ENCODE measurements around the gene CIDEB. TPM values are rescaled to one million over a fixed set of nuclear protein-coding genes. Genes with fewer than 3 reads are reported as not detected.

The CIDEB gene
- polyA plus RNA-seq, 1 donor, result 105 TPM

- WGBS (ENCODE audit: insufficient coverage, low lambda C conversion rate), result no CpG with 5 or more reads among the region's 16 CpGs
Measured at GRCh38 chr14:24300326-24300980, 7.3 kb downstream of the CIDEB start.

GRCh38 chr14:24299255-24300191 is 8.3 kb downstream of the CIDEB start, which contains the start of the genes DHRS1 and NOP9:
Gene DHRS1 (minus strand): TSS chr14:24299780. CDS start chr14:24299106, 674 bp downstream.
Gene NOP9 (plus strand): TSS chr14:24299850. CDS start chr14:24299955, 105 bp downstream.
- Histone ChIP-seq H3K4me3 (ENCODE audit: low read length) (peak within 1 kb of the TSS; percentile 68), H3K36me3 (ENCODE audit: control insufficient read depth, insufficient read depth, low read length) (peaks cover 46% of the 10 kb centered on the region), H3K27me3 (ENCODE audit: control insufficient read depth, insufficient read depth, low read length) (no peaks in the 10 kb centered on the region), H3K4me1 (ENCODE audit: control insufficient read depth, insufficient read depth, low read length) (peaks cover 25% of the 10 kb centered on the region), H3K9me3 (ENCODE audit: control insufficient read depth, low read depth, low read length) (no peaks in the 10 kb centered on the region), H3K27ac (ENCODE audit: low read length) (peak within 1 kb of the TSS; percentile 90)
- DNase-seq, result peak; percentile 93 to 97
- WGBS (ENCODE audit: insufficient coverage, low lambda C conversion rate), result no CpG with 5 or more reads among the region's 75 CpGs

More at GRCh38 chr14:24300326-24300980, 7.3 kb downstream of the CIDEB start:
- Histone ChIP-seq H3K9me3 (ENCODE audit: control insufficient read depth, low read depth, low read length) (no peaks in the 10 kb centered on the region), H3K27me3 (ENCODE audit: control insufficient read depth, insufficient read depth, low read length) (no peaks in the 10 kb centered on the region), H3K4me3 (ENCODE audit: low read length) (peak overlapping the region; percentile 68), H3K4me1 (ENCODE audit: control insufficient read depth, insufficient read depth, low read length) (peaks cover 25% of the 10 kb centered on the region), H3K36me3 (ENCODE audit: control insufficient read depth, insufficient read depth, low read length) (peaks cover 52% of the 10 kb centered on the region), H3K27ac (ENCODE audit: low read length) (peak overlapping the region; percentile 90)
- DNase-seq, result no peak

- Histone ChIP-seq H3K4me3 (ENCODE audit: low read length) (peak overlapping the region; percentile 68), H3K36me3 (ENCODE audit: control insufficient read depth, insufficient read depth, low read length) (peaks cover 39% of the 10 kb centered on the region), H3K27ac (ENCODE audit: low read length) (peak overlapping the region; percentile 90), H3K27me3 (ENCODE audit: control insufficient read depth, insufficient read depth, low read length) (no peaks in the 10 kb centered on the region), H3K4me1 (ENCODE audit: control insufficient read depth, insufficient read depth, low read length) (peaks cover 25% of the 10 kb centered on the region), H3K9me3 (ENCODE audit: control insufficient read depth, low read depth, low read length) (no peaks in the 10 kb centered on the region)
- no CpG with 5 or more reads among the region's 7 CpGs for WGBS (ENCODE audit: insufficient coverage, low lambda C conversion rate)
- DNase-seq, result no peak
Measured at GRCh38 chr14:24298892-24299254, 8.9 kb downstream of the CIDEB start.

GRCh38 chr14:24297190-24297964 is 10.4 kb downstream of the CIDEB start:
- DNase-seq, result peak in 1 of 2 donors; percentile 57
- peak overlapping the region; percentile 18 for H3K27ac ChIP-seq (ENCODE audit: low read length)
- peaks cover 19% of the 10 kb centered on the region for H3K4me1 ChIP-seq (ENCODE audit: control insufficient read depth, insufficient read depth, low read length)
- no peaks in the 10 kb centered on the region for H3K27me3 ChIP-seq (ENCODE audit: control insufficient read depth, insufficient read depth, low read length)
- H3K4me3 ChIP-seq (ENCODE audit: low read length), result no peak overlapping the region
- peaks cover 34% of the 10 kb centered on the region for H3K36me3 ChIP-seq (ENCODE audit: control insufficient read depth, insufficient read depth, low read length)
- no peaks in the 10 kb centered on the region for H3K9me3 ChIP-seq (ENCODE audit: control insufficient read depth, low read depth, low read length)
- WGBS (ENCODE audit: insufficient coverage, low lambda C conversion rate), result 0% methylated on average over 2 of the region's 5 CpGs

- Histone ChIP-seq H3K27me3 (ENCODE audit: control insufficient read depth, insufficient read depth, low read length) (no peaks in the 10 kb centered on the region), H3K9me3 (ENCODE audit: control insufficient read depth, low read depth, low read length) (no peaks in the 10 kb centered on the region), H3K4me1 (ENCODE audit: control insufficient read depth, insufficient read depth, low read length) (peaks cover 19% of the 10 kb centered on the region), H3K27ac (ENCODE audit: low read length) (no peak overlapping the region), H3K36me3 (ENCODE audit: control insufficient read depth, insufficient read depth, low read length) (peaks cover 34% of the 10 kb centered on the region), H3K4me3 (ENCODE audit: low read length) (no peak overlapping the region)
- WGBS (ENCODE audit: insufficient coverage, low lambda C conversion rate), result 100% methylated on average over 2 of the region's 12 CpGs
- peak; percentile 59 to 61 for DNase-seq
Measured at GRCh38 chr14:24296341-24297157, 11.2 kb downstream of the CIDEB start.

GRCh38 chr14:24293525-24293924 is 14.3 kb downstream of the CIDEB start:
- Histone ChIP-seq H3K27me3 (ENCODE audit: control insufficient read depth, insufficient read depth, low read length) (no peaks in the 10 kb centered on the region), H3K36me3 (ENCODE audit: control insufficient read depth, insufficient read depth, low read length) (peaks cover 56% of the 10 kb centered on the region), H3K4me1 (ENCODE audit: control insufficient read depth, insufficient read depth, low read length) (peaks cover 12% of the 10 kb centered on the region), H3K4me3 (ENCODE audit: low read length) (no peak overlapping the region), H3K27ac (ENCODE audit: low read length) (no peak overlapping the region), H3K9me3 (ENCODE audit: control insufficient read depth, low read depth, low read length) (no peaks in the 10 kb centered on the region)
- WGBS (ENCODE audit: insufficient coverage, low lambda C conversion rate), result 100% methylated on average over 1 of the region's 2 CpGs
- no peak for DNase-seq

GRCh38 chr14:24292118-24292807 is 15.5 kb downstream of the CIDEB start:
- DNase-seq, result no peak
- no CpG with 5 or more reads among the region's 11 CpGs for WGBS (ENCODE audit: insufficient coverage, low lambda C conversion rate)
- peaks cover 56% of the 10 kb centered on the region for H3K36me3 ChIP-seq (ENCODE audit: control insufficient read depth, insufficient read depth, low read length)

GRCh38 chr14:24291446-24292117 is 16.2 kb downstream of the CIDEB start:
- H3K36me3 ChIP-seq (ENCODE audit: control insufficient read depth, insufficient read depth, low read length), result peaks cover 54% of the 10 kb centered on the region
- no peaks in the 10 kb centered on the region for H3K27me3 ChIP-seq (ENCODE audit: control insufficient read depth, insufficient read depth, low read length)
- H3K4me3 ChIP-seq (ENCODE audit: low read length), result no peak overlapping the region
- DNase-seq, result no peak
- peaks cover 2% of the 10 kb centered on the region for H3K4me1 ChIP-seq (ENCODE audit: control insufficient read depth, insufficient read depth, low read length)
- H3K9me3 ChIP-seq (ENCODE audit: control insufficient read depth, low read depth, low read length), result no peaks in the 10 kb centered on the region
- no CpG with 5 or more reads among the region's 3 CpGs for WGBS (ENCODE audit: insufficient coverage, low lambda C conversion rate)
- H3K27ac ChIP-seq (ENCODE audit: low read length), result no peak overlapping the region

More at GRCh38 chr14:24292118-24292807, 15.5 kb downstream of the CIDEB start:
- no peaks in the 10 kb centered on the region for H3K27me3 ChIP-seq (ENCODE audit: control insufficient read depth, insufficient read depth, low read length)
- no peaks in the 10 kb centered on the region for H3K9me3 ChIP-seq (ENCODE audit: control insufficient read depth, low read depth, low read length)
- no peak overlapping the region for H3K27ac ChIP-seq (ENCODE audit: low read length)
- no peak overlapping the region for H3K4me3 ChIP-seq (ENCODE audit: low read length)
- peaks cover 4% of the 10 kb centered on the region for H3K4me1 ChIP-seq (ENCODE audit: control insufficient read depth, insufficient read depth, low read length)

- no peak overlapping the region for H3K4me3 ChIP-seq (ENCODE audit: low read length)
- peaks cover 46% of the 10 kb centered on the region for H3K36me3 ChIP-seq (ENCODE audit: control insufficient read depth, insufficient read depth, low read length)
- no peaks in the 10 kb centered on the region for H3K27me3 ChIP-seq (ENCODE audit: control insufficient read depth, insufficient read depth, low read length)
- DNase-seq, result no peak
- WGBS (ENCODE audit: insufficient coverage, low lambda C conversion rate), result no CpG with 5 or more reads among the region's 9 CpGs
- no peaks in the 10 kb centered on the region for H3K9me3 ChIP-seq (ENCODE audit: control insufficient read depth, low read depth, low read length)
- no peaks in the 10 kb centered on the region for H3K4me1 ChIP-seq (ENCODE audit: control insufficient read depth, insufficient read depth, low read length)
- H3K27ac ChIP-seq (ENCODE audit: low read length), result no peak overlapping the region
Measured at GRCh38 chr14:24290746-24291145, 17.0 kb downstream of the CIDEB start.
